ENCODE measurements around the gene SLC16A5.

- TF ChIP-seq CTCF (conservative IDR thresholded peaks at IDR 0.05; ENCODE audit: low read depth, low read length) (no peak), EZH2 (IDR thresholded peaks at IDR 0.05; ENCODE audit: low read length, unreplicated experiment) (no peak)
Observed at GRCh38 chr17:75091855-75092327, 4.1 kb downstream of the SLC16A5 start.
